Measurements from ENCODE around the gene NECAP2.
"Not testable (repeated sequence)": the region's sequence is repeated elsewhere in the genome, so short reads cannot be mapped to it uniquely, and the experiment has no call there.

- not testable (repeated sequence) for TF ChIP-seq POLR2A, CTCF (IDR thresholded peaks at IDR 0.05)
Observed at GRCh38 chr1:16454909-16455308, 14.4 kb downstream of the NECAP2 start.

Data from thyroid gland (tissue), 4 donors.